SK-N-MC (cell line): ENCODE results near the gene SNX9.

Experiments used
- EZH2 ChIP-seq: fragments of 200-600 bp; sonication (generic); IDR thresholded peaks from one replicate; pipeline ENCODE4 v1.6.1; 2017; ENCODE audit warnings: antibody characterized with exemption
- FOXP2 ChIP-seq: optimal IDR thresholded peaks from 2 replicates; pipeline ENCODE3; 2011; ENCODE audit warnings: mild to moderate bottlenecking, moderate library complexity; ENCODE audit not compliant: insufficient read depth; ENCODE audit errors: extremely low read length, control extremely low read depth
- POLR2AphosphoS5 ChIP-seq: IDR thresholded peaks from 2 replicates; pipeline ENCODE4 v1.6.1; 2012; ENCODE audit warnings: mild to moderate bottlenecking, low read depth, low read length, borderline replicate concordance

GRCh38 chr6:157911278-157911677, 88.2 kb downstream of the SNX9 start:
- TF ChIP-seq POLR2AphosphoS5 (no peak), EZH2 (no peak), FOXP2 (no peak)
